Astrocyte of the hippocampus (primary cell): Measurements from ENCODE around the gene PLEKHO2.
"Not testable (repeated sequence)": the region's sequence is repeated elsewhere in the genome, so short reads cannot be mapped to it uniquely, and the experiment has no call there.

Source experiments
- DNase-seq: peaks from one replicate; pipeline ENCODE4 v3.0.0; 2011; ENCODE audit warnings: low read depth, low spot score

Gene PLEKHO2, protein sequence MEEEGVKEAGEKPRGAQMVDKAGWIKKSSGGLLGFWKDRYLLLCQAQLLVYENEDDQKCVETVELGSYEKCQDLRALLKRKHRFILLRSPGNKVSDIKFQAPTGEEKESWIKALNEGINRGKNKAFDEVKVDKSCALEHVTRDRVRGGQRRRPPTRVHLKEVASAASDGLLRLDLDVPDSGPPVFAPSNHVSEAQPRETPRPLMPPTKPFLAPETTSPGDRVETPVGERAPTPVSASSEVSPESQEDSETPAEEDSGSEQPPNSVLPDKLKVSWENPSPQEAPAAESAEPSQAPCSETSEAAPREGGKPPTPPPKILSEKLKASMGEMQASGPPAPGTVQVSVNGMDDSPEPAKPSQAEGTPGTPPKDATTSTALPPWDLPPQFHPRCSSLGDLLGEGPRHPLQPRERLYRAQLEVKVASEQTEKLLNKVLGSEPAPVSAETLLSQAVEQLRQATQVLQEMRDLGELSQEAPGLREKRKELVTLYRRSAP

DNA sequence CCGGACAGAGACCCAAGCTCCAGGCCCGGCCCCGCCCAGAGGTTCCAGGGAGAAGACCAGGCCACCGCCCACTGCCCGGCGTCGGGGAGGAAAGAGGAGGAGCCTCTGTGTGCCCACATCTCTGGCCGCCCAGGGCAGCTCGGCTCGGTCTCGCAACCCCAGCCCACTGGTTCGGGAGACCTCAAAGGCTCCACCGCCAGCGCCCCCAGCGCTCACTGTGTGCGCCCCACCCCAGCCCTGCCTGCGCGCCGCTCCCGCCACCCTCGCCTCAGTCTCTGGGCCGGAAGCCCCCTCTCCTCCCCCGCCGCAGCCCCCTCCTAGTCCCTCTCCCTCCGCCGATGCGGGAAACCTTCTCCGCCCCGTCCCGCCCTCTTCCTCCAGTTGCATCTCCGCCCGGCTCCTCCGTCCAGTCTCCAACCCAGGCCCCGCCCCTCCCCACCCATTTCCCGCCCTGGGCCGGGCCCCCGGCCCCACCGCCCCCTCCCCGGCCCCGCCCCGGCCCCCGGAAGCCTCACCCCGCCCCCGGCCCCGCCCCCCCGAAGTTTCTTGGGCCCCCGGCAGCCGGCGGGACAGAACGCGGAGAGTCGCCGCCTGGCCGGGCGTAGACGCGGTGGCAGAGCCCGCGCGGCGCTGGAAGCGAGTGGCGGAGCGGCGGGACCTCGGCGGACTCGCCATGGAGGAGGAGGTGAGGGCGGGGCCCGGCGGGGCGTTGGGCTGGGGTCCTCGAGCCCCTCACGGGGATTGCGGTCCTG lies at the start of gene PLEKHO2:
TSS of gene PLEKHO2 (plus strand) at position 572 of the 752 bp plus-strand sequence. CDS start at position 674, 102 bp downstream.
- peak; percentile 98 for DNase-seq

- no peak for DNase-seq
These were observed 49.4 kb upstream of the PLEKHO2 start for GRCh38 chr15:64792282-64792681.

DNA sequence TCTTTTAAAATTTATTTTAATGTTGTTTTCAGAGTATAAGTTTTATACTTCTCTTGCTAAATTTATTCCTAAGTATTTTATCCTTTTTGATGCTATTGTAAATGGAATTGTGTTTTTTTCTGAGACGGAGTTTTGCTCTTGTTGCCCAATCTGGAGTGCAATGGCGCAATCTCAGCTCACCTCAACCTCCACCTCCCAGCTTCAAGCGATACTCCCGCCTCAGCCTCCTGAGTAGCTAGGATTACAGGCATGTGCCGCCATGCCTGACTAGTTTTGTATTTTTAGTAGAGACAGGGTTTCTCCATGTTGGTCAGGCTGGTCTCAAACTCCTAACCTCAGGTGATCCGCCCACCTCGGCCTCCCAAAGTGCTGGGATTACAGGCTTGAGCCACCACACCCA lies 46.4 kb upstream of the PLEKHO2 start:
- not testable (repeated sequence) for DNase-seq

- DNase-seq: not testable (repeated sequence)
These were observed 45.8 kb upstream of the PLEKHO2 start for GRCh38 chr15:64795921-64796320.

- not testable (repeated sequence) for DNase-seq
These were observed 42.8 kb upstream of the PLEKHO2 start for GRCh38 chr15:64798905-64799304.

GRCh38 chr15:64800476-64800875 lies 41.2 kb upstream of the PLEKHO2 start:
- DNase-seq: no peak

DNA sequence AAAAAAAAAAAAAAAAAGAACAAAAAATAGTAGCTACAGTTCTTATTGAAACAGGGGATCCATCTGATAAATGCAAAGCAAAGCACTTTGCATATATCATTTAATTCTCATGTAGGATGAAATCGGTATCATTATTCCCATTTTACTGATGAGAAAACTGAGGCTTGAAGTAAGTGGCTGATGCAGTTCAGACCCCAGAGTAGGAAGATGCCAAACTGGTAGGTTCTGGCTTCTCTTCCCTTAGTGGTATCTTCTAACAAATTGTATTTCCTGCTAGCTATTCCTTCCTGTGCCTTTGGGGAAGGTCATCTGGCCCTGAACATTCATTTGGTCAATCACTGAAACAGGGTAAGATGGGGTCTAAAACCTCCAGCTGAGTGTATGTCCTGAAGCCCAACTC lies 38.2 kb upstream of the PLEKHO2 start:
- no peak for DNase-seq

GRCh38 chr15:64804619-64805018 lies 37.1 kb upstream of the PLEKHO2 start:
- DNase-seq: no peak

DNA sequence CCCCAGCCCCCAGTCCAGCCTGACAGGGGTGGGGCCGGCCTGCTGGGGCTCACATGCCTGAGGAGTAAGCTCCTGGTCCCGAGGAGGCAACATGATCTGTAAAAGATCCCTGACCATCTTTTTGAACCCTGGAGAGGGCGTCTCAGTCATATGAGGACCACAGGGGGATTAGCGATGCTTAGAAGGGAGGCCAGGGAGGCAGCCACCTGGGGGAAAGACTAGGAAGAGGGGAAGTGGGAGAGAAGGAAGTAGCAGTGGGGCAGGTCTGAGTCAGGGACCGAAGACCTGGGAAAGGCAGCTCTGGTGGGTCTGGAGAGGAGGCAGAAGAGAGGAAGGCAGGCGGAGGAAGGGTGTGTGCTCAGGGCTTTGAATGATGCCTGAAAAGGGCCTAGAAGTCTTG lies 35.2 kb upstream of the PLEKHO2 start:
- DNase-seq: no peak

DNA sequence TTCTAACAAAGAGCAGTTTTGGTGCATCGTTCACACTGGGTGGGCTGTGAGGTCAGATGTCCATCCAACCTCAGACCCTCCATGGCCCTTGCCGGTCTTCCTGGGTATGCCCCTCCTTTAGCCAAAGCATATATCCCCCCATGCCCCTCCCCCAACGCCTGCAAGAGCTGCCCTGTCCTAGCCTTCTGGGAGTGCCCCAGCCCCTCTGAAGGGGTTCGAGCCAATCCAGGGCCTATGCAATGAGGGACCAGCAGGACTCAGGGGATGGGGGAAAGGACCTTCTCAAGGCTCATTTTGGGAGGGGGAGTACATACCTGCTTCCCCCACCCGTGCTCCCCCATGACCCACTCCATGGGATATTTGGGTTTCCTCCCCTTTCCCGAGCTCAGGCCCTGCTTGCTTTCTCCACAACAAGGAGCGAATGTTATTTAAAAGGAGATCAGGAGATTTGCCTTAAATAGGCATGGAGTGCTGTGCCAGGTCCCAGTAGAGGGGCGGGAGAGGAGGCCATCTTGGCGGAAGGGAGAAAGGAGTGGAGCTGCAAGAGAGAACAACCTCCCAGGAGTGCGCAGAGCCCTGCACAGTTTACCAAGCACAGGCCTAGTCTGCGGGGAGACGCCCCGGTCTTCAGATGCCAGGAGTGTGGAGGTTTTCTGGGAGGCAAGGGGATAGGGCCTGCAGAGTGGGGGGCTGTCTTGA lies 34.5 kb upstream of the PLEKHO2 start:
- no peak for DNase-seq

DNA sequence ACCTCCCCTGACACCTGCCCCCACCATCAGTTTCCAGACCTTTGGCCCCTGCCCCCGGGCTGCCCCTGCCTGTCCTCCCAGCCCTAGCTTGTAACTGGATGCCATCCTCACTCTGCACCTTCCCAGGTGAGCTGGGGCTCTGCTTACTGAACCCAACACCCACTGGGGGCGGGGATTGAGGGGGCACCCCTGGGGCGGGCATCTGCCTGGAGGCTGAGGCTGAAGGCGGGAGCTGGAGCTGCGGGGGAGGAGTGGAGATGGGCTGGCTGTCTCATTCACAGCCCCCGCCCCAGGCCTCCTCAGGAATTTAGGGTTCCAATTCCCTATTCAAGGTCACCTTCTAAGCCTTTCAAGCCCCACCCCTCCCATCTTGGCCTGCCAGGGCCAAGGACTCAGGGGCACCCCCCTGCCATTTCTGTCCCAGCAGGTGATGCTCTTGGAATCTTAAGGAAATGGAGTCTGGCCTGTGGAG lies 33.9 kb upstream of the PLEKHO2 start:
- no peak for DNase-seq

GRCh38 chr15:64808785-64809453 lies 32.8 kb upstream of the PLEKHO2 start:
- DNase-seq: no peak

DNA sequence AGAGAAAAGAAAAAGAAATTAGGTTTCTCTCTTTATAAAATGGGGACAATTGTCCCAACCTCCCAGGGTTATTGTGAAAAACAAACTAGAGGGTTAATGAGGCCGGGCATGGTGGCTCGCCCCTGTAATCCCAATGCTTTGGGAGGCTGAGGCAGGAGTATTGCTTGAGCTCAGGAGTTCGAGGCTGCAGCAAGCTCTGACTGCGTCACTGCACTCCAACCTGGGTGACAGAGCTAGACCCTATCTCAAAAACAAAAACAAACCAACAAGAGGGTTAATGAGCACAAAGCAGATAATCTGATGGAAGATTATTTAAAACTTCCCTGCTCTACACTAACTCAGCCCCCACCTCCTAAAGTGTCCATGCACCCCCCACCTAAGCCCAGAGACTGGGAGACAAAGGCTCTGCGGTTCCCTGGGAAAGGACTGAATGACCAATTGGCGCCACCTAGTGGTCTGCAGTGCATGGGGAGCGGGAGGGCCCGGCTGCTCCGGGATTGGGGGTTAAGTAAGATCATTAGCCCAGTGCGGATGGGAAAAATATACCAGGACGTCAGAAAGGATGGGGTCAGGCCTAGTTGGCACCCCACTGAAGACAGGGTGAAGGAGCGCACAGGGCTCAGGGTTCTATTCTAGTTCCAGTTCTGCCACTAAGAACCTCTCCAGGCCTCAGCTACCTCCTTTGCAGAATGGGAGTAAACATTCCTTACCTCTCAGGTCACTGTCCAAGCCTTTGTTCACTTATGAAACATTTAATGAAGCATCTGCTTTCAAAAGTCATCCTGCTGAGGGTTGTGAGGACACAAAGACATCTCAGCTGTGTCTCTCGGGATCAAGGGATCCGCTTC lies 31.8 kb upstream of the PLEKHO2 start:
- DNase-seq: peak; percentile 86

GRCh38 chr15:64810497-64811326 lies 31.0 kb upstream of the PLEKHO2 start:
- no peak for DNase-seq

- peak; percentile 32 for DNase-seq
These were observed 28.6 kb upstream of the PLEKHO2 start for GRCh38 chr15:64813075-64813474.

- DNase-seq: not testable (repeated sequence)
These were observed 27.4 kb upstream of the PLEKHO2 start for GRCh38 chr15:64814283-64814682.

DNA sequence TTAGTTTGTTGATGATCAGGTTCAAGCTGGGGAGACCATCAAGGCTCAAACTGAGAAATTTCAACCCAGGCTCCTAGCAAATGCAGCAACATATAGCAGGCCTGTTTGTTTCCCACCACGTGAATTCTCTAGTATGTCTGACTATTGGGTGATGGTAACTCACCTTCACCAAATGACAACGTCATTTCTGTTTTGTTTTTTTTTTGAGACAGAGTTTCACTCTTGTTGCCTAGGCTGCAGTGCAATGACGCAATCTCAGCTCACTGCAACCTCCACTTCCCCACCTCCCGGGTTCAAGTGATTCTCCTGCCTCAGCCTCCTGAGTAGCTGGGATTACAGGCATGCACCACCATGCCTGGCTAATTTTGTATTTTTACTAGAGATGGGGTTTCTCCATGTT lies 26.8 kb upstream of the PLEKHO2 start:
- DNase-seq: not testable (repeated sequence)

DNA sequence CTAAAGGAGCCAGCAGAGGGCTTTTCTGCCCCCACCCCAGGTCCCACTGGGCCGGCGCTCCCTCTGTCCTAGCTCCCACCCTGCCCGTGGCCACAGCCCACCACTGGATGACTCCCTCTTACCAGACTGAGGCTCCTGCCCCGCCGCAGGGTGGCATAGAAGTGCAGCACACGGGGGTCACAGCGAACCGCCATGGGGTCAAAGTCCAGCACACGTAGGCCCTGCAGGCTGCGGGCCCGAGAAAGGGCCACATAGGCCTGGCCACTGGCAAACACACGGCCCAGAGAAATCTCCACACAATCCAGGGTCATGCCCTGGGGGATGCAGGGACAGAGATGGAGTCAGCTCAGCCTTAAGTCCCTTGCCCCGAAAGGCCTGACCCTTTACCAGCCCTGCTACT lies 25.3 kb upstream of the PLEKHO2 start:
- no peak for DNase-seq

DNA sequence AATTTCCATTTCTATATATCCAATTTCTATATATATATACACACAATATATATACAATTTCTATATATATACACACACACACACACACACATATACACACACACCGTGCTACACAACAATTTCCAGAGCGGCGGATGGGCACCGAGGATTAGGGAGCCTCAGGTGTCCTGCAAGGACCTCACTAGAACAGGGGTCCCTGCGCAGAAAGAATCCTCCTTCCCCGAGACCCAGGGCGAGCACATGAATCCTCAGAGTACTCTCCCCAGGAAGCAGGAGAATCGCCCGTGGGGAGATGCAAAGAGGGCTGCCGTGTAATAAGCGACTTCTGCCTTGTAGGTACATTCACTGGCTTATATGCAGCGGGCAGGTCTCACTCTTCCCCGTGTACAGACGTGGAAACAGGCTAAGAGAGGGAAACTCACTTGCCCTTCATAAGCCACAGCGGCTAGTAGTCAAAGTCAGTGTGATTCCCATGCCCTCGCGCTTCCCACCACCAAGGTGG lies 16.7 kb upstream of the PLEKHO2 start:
- no peak for DNase-seq
